Adrenal gland (tissue), 5 donors: ENCODE measurements around the gene RPH3AL.

Experiments used
- CTCF ChIP-seq, 6 experiments: fragments of 450-650 bp in 4 of 6; fragments of 200-600 bp in 2 of 6; sonication (generic) in 1 of 6; IDR thresholded peaks; 1 replicate in 5 of 6; 2 replicates in 1 of 6; pipeline versions ENCODE4 v1.5.1 to v1.8.0; 2016 to 2021; ENCODE audit warnings: antibody characterized with exemption in 6 of 6, mild to moderate bottlenecking in 2 of 6, moderate library complexity in 1 of 6
- POLR2A ChIP-seq, 2 donors: fragments of 450-650 bp; IDR thresholded peaks; one replicate each; pipeline ENCODE4 v1.6.1; 2017; ENCODE audit warnings: antibody characterized with exemption in 2 of 2, mild to moderate bottlenecking in 2 of 2, moderate library complexity in 1 of 2
- donor health status: DM: no; HTN: no; CAD: no.

GRCh38 chr17:298791-299450 lies 53.7 kb downstream of the RPH3AL start:
- no peak for TF ChIP-seq CTCF (IDR thresholded peaks at IDR 0.05)
- TF ChIP-seq POLR2A (IDR thresholded peaks at IDR 0.05) = no peak
